ENCODE results near the gene UPF3B. TPM values are rescaled to one million over a fixed set of nuclear protein-coding genes. Genes with fewer than 3 reads are reported as not detected.
"Not testable (repeated sequence)": the region's sequence is repeated elsewhere in the genome, so short reads cannot be mapped to it uniquely, and the experiment has no call there.

UPF3B gene
- total and polyA plus RNA-seq, 10 donors: 5.4 to 11.4 (median 9.9) TPM

DNA sequence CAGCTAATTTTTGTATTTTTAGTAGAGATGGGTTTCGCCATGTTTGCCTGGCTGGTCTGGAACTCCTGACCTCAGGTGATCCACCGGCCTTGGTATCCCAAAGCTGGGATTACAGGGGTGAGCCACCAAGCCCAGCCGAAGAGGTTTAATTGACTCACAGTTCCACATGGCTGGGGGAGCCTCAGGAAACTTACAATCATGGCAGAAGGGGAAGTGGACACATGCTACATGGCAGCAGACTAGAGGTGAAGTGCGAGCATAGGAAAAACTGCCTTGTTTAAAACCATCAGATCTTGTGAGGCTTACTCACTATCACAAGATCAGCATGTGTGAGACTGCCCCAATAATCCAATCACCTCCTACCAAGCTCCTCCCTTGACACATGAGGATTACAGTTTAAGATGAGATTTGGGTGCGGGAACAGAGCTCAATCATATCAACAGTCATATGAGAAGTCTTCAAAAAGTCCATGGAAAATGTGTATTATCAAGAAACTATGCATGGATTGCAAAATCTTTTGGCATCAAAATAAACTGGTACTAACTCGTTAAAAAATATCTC is 35.6 kb downstream of the UPF3B start:
- intact Hi-C loops (cut with DNase I; ENCODE audit: low total_unique reads): no loop called here
- no peak for DNase-seq
- TF ChIP-seq CTCF (IDR thresholded peaks at IDR 0.05 in 8 of 11, conservative IDR thresholded peaks at IDR 0.05 in 3 of 11) (no peak), POLR2AphosphoS5 (IDR thresholded peaks at IDR 0.05) (no peak), POLR2A (IDR thresholded peaks at IDR 0.05) (no peak)
- no peaks in the 10 kb centered on the region for H3K27me3 ChIP-seq (replicated peaks in 1 of 7)
- WGBS, 5 donors: 81 to 94% (median 89%) methylated on average over 6 of the region's 6 CpGs
- H3K36me3 ChIP-seq: no peaks in the 10 kb centered on the region
- H3K4me1 ChIP-seq: peaks cover 0 to 5% (median 0%) of the 10 kb centered on the region in 6 donors
- no peaks in the 10 kb centered on the region for H3K9me3 ChIP-seq
- no peak overlapping the region for H3K4me3 ChIP-seq
- no peak overlapping the region for H3K27ac ChIP-seq

DNA sequence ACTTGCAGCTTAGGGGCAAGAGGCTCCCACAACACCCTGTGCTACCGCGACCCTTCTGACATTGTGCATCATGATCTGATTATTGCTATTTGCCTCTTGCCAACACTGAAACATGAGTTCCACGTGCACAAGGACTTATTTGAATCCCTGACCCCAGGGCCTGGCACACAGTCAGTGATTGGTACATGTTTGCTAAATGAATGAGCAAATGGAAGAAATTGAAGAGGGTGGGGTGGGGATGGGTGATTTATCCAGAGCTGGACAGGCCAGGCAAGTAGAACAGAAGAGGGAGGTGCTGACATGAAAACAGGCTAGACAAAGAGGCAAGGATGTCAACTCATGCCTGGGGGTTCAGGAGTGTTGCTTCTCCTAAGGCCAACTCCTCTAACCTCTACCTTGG is 36.5 kb downstream of the UPF3B start:
- no peak overlapping the region for H3K27ac ChIP-seq
- intact Hi-C loops (cut with DNase I; ENCODE audit: low total_unique reads): no loop called here
- 82 to 94% (median 88%) methylated on average over 3 of the region's 3 CpGs for WGBS, 5 donors
- H3K4me3 ChIP-seq: no peak overlapping the region
- no peaks in the 10 kb centered on the region for H3K27me3 ChIP-seq (replicated peaks in 1 of 7)
- H3K36me3 ChIP-seq: no peaks in the 10 kb centered on the region
- no peaks in the 10 kb centered on the region for H3K9me3 ChIP-seq
- no peak for DNase-seq
- H3K4me1 ChIP-seq: peaks cover 0 to 1% (median 0%) of the 10 kb centered on the region in 6 donors
- TF ChIP-seq CTCF (IDR thresholded peaks at IDR 0.05 in 8 of 11, conservative IDR thresholded peaks at IDR 0.05 in 3 of 11): no peak
- TF ChIP-seq POLR2AphosphoS5 (IDR thresholded peaks at IDR 0.05): no peak
- no peak for TF ChIP-seq POLR2A (IDR thresholded peaks at IDR 0.05)

- H3K27me3 ChIP-seq (replicated peaks in 1 of 7): peaks cover 0 to 2% (median 0%) of the 10 kb centered on the region in 7 donors
- TF ChIP-seq CTCF (IDR thresholded peaks at IDR 0.05 in 8 of 11, conservative IDR thresholded peaks at IDR 0.05 in 3 of 11): no peak
- no peak for TF ChIP-seq POLR2AphosphoS5 (IDR thresholded peaks at IDR 0.05)
- no peak for TF ChIP-seq POLR2A (IDR thresholded peaks at IDR 0.05)
- H3K36me3 ChIP-seq: no peaks in the 10 kb centered on the region
- 57 to 88% (median 85%) methylated on average over 1 of the region's 1 CpG for WGBS, 5 donors
- no peak overlapping the region for H3K27ac ChIP-seq
- intact Hi-C loops (cut with DNase I; ENCODE audit: low total_unique reads): no loop called here
- no peak overlapping the region for H3K4me3 ChIP-seq
- H3K9me3 ChIP-seq: peaks cover 0 to 4% (median 0%) of the 10 kb centered on the region in 8 donors
- no peaks in the 10 kb centered on the region for H3K4me1 ChIP-seq
- no peak for DNase-seq
These were observed 43.5 kb downstream of the UPF3B start for GRCh38 chrX:119809185-119809666.

- DNase-seq; H3K36me3 ChIP-seq; H3K9me3 ChIP-seq; H3K27ac ChIP-seq; intact Hi-C loops (cut with DNase I; ENCODE audit: low total_unique reads); H3K4me3 ChIP-seq; H3K27me3 ChIP-seq (replicated peaks in 1 of 7); H3K4me1 ChIP-seq: not testable (repeated sequence)
- whole genome bisulfite sequencing, 5 donors: 54 to 68% methylated on average over 2 to 3 of the region's 4 CpGs; no CpG with 5 or more reads in 3 of the 5 donors
These were observed 44.3 kb downstream of the UPF3B start for GRCh38 chrX:119808461-119808860.

Data from spleen (tissue), 11 donors.